HG03196 (cell line): Measurements from ENCODE around the gene MCM6.
"Not testable (repeated sequence)": the region's sequence is repeated elsewhere in the genome, so short reads cannot be mapped to it uniquely, and the experiment has no call there.

Experiments
- ATAC-seq: cut with Tn5 transposase; IDR thresholded peaks from one replicate; pipeline ENCODE4 v1.9.1; 2021; ENCODE audit not compliant: unreplicated experiment

Gene MCM6

DNA sequence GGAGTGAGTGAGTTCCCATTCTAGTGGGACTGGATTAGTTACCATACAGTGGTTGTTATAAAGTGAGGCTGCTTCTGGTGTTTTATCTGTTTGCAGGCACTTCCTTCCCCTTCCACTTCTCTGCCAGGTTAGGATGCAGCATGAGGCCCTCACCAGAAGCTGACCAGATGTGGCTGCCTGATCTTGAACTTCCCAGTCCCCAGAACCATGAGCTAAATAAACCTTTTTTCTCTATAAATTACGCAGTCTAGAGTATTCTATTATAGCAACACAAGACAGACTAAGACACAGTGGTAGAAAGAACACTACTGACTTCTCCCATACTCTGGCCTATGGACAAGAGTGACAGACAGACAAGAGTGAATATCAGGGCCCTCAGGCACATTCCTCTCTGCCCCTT lies 53.4 kb downstream of the MCM6 start:
- no peak for ATAC-seq

DNA sequence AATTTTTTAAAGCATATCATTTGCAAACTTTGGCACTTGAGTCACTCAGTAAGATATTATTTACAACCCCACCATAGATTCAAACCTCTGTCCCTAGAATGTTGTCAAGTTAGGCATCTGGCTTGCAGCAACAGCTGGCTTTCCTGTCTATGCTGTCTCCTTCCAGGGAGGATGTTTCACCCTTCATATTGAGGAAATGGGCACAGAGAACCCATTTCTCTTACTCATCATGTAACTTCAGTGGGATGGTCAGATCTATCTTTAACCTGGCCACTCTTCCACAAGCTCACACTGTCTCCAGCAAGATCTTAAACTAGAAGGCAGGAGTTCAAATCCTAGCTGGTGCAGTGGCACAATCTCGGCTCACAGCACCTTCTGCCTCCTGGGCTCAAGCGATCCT lies 55.1 kb downstream of the MCM6 start:
- no peak for ATAC-seq

GRCh38 chr2:135820003-135820618 lies 56.1 kb downstream of the MCM6 start:
- ATAC-seq: peak; percentile 85

GRCh38 chr2:135818937-135819610 lies 57.2 kb downstream of the MCM6 start:
- no peak for ATAC-seq

GRCh38 chr2:135817951-135818350 lies 58.3 kb downstream of the MCM6 start:
- no peak for ATAC-seq

GRCh38 chr2:135817466-135817865 lies 58.8 kb downstream of the MCM6 start:
- ATAC-seq: no peak

DNA sequence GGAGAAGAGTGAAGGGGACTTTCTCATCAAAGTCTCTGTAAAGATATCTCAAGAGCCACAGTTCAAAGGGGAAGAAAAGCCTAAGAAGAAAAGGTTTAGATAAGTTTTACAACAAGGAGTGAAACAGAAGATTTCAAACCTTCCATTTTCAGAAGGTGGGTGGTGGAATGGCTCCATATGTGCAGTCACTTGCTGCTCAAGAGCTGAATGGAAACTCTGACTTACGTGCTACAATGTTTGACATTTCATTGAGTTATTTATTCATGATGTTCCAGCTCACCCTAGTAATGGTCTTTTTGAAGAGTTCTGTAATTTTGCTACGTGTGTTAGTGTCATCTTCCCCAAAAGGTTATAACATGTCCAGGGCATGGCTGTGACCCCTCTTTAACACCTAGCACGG lies 61.0 kb downstream of the MCM6 start:
- ATAC-seq: no peak

DNA sequence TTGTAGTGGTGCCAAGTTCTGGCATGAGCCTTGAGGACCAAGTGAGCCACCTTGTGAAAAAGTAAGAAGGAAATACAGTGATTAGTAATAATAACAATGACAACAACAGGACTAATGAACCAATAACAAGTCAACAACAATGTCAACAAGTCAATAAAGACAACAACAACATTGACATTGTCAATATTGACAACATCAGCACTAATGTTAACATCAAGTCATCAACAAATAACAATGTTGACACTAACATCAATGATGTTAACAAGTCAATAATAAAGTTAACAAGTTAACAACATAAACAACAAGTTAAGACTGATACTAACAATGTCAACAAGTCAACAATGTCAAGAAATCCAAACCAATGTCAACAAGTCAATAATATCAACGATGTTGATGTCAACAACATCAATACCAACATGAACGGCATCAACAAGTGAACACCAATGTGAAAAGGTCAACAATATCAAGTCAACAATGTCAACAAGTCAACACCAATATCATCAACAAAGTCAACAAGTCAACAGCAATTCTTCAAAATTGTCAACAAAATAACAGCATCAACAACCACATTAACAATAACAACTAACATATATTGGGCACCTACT lies 63.2 kb downstream of the MCM6 start:
- ATAC-seq: no peak

- ATAC-seq: not testable (repeated sequence)
Observed at GRCh38 chr2:135807874-135808273, 68.4 kb downstream of the MCM6 start.

DNA sequence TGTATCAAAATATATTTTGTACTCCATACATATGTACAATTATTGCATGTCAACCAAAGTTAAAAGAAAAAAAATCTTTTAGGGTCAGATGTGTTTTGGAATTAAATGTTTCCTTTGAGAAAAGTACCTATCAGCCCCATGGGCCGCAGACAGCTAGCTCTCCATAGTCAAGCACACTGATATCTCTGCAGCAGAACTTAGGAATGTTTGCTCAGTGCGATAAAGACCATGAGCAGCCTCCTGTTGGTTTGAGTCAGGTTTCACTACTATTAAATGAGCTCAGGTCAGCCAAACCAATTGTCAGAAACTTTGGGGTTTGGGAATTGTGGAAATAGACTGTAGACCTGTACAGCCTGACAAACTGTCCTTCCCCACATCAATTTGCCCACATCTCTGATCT lies 73.0 kb downstream of the MCM6 start:
- ATAC-seq: no peak

DNA sequence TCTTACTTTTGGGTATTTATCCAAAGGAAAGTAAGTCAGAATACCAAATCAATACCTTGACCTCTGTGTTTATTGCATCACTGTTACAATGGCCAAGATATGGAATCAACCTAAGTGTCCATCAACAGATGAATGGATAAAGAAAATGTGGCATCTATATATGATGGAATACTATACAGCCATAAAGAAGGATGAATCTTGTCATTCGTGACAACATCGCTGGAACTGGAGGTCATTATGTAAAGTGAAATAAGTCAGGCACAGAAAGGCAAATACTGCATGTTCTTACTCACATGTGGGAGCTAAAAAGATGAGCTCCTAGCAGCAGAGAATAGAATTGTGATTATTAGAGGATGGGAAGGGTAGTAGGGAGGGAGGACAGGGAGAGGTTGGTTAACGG lies 73.9 kb downstream of the MCM6 start:
- no peak for ATAC-seq

GRCh38 chr2:135800513-135801460 lies 75.5 kb downstream of the MCM6 start:
- no peak for ATAC-seq

DNA sequence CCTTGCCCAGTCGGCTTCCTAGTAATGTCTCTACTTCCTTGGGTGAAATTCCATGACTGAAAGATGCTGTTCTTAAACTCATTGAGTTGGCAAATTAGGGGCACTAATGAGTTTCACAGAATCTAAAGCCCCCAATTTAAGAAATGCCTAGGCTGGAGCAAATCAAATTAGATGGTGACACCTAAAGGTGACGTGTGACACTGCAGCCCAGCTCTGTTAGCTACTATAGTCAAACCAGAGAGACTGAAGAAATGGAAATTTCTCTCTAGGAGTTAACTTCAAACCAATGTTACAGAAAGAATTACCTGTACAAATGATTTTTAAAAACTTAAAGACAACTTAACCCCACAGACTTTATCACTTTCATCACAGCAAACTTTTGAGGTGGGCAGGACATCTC lies 76.5 kb downstream of the MCM6 start:
- no peak for ATAC-seq

GRCh38 chr2:135798762-135799161 lies 77.5 kb downstream of the MCM6 start:
- no peak for ATAC-seq

GRCh38 chr2:135798275-135798705 lies 78.0 kb downstream of the MCM6 start:
- ATAC-seq: no peak

DNA sequence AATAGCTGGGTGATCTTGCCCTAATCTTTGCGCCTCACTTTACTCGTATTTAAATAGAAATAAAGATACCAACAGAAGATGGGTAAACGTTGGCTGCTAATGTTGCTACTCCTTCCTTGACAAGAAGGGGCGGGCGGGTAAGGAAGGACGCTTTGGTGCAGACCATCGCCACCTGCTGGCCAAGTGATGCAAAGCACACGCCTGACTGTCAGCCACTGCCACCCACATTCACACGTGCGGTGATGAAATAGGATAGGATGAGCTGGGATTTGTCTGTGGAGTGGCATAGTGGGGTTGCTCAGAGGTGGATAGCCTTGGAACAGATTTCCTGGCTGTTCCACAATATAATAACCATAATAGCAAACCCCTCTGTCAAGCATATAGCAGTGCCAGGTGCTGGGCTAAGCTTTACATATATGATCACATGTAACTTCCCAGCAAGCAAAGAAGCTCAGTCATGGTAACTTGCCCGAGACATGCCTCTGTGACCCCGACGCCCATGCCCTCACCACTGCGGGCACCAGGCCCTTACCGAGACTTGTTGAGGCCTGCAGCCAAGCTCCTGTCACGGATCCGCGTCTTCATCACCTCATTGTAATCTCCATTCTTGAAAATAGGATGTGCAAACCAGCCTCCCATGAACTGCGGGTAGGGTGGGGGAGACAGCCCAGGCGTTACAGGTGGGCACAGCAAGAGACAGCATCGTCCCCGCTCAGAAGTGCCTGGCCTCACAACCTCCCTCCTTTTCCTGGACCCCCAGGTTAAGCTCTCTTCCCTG lies 78.6 kb downstream of the MCM6 start:
- ATAC-seq: no peak

- no peak for ATAC-seq
Observed at GRCh38 chr2:135796606-135797005, 79.6 kb downstream of the MCM6 start.

DNA sequence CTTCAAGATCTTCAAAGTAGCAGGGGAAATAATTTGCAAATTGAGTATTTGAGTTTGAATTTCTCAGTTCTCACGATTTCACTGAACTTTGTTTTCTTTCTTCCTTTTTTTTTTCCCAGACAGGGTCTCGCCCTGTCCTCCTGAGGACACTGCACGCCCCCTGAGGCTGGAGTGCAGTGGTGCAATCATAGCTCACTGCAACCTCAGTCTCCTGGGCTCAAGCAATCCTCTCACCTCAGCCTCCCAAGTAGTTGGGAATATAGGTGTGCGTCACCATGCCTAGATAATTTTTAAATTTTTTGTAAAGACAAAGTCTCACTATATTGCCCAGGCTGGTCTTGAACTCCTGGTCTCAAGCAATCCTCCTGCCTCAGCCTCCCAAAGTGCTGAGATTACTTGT lies 80.6 kb downstream of the MCM6 start:
- not testable (repeated sequence) for ATAC-seq

DNA sequence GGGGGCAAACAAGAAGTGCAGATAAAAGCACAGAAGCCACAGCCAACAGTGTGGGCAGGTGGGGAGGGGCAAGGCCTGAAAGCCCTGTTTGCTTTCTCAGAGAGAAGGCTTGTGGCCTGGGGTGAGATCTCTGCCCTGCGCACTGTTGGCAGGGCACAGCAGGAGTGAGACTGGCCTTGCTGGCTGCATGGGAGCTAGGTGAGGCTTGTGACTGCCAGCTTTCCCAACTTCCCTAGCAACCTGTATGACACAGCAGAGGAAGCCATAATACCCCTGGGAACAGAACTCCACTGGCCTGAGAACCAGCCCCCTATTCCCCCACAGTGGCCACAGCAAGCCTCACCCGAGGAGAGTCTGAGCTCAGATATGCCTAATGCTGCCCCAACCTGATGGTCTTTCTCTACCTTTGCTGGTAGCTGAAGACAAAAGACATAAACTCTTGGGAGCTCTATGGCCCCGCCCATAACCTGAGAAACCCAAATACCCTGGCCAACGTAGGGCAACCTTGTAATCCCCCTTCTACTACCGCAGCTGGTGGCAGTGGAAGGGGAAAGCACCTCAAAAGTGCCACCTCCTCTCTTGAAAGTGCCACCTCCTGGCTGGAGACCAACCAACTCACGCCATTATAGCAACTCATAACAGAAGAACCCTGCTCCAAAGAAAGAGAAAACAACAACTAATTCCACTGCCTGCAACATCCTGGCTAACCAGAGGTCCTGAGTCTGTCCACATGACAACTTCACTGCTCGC lies 83.7 kb downstream of the MCM6 start:
- peak; percentile 36 for ATAC-seq
